GM19035 (cell line): ENCODE results near the gene MESD.
A peak's percentile ranks its signal among the peaks of the same experiment; 100 is the strongest.

ENCODE experiments used
- ATAC-seq: cut with Tn5 transposase; IDR thresholded peaks from one replicate; pipeline ENCODE4 v1.9.1; 2021; ENCODE audit not compliant: unreplicated experiment

MESD gene

DNA sequence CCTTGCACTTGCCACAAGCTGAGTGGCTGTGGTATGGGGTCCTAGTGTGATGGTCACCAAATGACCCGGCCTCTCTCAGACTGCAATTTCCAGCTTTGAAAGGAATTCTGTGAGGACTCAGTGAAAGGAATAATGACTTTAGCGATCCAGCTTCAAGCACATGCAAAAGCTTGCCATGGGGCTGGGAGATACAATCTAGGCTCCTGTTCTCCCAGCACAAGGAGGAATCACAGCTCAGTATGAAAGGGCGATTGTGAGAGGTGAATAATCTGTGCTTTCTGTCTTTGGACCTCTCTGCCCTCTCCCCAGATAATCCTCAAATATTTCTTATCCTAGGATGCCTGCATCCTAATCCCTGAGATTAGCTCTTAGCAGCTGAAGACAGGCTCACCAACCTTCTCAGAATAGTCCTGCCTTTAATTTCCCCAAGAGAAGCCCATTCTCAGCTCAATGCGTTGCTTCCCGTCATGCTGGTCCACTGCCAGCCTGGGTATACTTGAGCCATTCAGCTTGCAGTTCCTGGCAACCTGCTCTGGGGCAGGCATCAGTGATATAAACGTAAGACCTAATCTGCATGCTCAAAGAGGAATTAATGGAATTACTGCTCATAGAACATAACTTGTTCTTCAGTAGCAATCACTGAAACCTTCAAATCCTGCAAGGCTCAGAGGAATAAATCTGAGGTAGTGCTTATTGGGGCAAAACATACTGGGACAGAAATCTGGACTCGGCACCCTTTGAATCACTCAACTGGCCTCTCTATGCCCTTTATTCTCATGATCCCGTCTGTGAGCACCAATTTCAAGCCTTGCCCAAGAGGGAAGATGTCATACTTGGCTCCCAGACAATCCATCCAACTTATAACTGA, 26.2 kb upstream of the MESD start:
- ATAC-seq = no peak

DNA sequence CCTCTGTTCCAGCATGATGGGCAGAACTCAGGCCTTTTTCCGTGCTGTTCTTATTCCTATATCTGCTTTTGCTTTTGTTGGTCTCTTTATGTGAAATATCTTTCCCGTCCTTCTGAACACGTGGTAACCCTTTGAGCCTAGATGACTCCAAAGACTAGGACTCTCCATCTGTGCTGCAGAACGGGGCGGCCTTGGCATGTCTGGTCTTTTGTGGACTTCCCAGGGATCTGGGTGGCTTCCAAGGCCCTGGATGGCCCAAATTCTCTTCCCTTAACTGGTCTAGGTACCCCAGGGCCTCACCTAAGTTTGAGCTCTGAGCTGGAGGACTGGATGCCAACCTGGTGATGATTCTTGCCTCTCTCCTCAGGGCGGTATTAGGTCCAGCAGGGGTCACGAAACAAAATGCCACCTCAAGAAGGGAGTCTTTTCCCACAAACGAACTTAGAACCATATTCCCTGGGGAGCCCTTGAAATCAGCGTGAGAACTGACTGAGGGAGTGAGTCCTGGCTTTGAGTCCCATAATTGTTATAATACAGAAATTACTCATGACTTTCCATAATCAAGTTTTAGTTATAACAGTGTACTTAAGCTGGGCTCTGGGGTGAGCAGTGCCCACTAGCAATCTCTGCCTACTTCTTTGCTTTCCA, 25.0 kb upstream of the MESD start:
- no peak for ATAC-seq

DNA sequence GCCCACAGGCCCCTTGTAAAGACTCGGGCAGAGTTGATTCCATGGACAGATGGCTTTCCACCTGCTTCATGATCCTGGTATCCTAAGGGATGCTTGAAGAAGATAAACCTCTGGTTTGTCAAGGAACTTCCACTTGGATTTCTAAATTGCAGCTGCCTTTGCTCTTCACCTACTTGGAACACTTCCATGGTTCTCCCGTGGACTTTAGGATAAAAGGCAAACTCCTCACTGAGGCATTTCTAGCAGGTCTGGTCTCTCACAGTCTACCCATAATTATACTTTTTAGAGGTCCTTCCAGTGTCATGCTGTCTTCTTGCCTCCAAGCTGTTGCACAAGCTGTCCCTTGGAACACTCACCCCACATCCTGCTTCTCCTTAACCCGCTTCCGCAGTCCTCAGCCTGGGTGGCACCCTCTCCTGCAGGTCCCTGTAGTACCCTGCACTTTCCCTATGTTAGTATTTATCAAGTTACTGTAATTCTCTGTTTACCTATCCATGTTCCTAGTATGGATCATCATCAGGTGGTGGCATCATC, 23.8 kb upstream of the MESD start:
- no peak for ATAC-seq

DNA sequence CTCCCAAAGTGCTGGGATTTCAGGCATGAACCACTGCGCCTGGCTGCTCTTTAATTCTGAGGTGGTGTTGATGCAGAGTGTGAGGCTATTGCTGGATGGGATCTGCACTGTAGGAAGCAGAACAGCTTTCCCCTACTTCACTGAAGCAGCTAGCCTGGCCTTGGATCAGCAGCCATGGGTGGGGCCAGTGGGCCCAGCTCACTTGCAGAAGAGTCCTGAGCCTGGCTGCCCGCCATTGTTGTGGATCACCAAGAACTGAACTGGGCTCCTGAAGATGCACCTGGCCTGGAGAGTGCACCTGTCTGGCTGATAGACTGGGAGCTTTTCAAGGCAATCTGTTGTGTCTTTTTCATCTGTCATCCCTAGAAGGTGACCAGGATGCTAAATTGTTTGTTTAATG, 23.0 kb upstream of the MESD start:
- no peak for ATAC-seq

DNA sequence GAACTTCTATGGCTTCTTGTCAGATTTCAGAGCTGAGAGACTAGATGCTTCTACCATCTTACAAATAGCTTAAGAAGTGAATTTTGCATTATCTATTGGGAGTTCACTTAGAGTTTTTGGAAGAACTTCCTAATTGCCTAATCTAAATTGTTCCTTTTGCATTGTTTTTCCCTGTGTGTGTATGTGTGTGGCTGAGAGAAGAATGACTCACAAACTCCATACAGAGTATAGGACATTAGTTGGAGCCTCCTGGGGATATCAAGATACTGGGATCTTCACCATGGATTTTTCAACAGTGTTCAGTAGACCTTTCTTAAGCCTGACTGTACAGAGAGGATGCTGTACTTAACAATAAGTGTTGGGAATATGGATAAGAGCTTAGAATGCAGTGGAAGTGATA, 22.0 kb upstream of the MESD start:
- no peak for ATAC-seq

DNA sequence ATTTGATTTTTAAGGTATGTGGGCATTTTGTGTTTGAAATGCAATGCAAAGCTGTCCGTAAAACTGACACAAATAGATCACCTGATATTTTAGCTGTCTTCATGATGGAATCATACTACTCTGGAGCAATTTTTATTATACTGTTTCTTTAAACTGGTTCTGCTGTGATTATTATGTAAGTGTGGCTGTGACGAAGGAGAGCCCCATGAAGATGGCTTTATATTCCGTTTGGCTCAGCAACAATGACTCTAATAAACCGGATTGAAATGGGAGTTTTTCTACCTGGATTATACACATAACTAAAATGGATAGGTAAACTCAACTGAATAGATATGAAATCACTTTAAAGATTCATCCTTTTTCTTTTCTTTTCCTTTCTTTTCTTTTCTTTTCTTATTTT, 20.5 kb upstream of the MESD start:
- no peak for ATAC-seq

DNA sequence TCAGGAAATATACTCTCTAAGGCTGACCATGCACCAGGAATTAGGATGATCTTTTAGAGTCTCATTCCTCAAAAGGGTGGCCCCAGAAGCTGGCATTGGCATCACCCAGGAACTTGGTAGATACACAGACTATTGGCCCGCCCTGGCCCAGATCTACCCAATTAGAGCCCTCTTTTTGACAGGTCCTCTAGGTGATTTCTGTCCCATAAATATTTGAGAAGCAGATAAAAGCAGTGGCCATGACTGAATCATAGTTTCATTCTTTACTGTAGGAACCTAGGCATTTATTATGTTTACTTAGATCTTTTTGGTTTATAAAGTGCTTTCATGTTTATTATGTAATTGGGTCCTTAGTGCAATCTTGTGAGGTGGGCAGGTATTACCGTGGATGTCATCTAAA, 18.7 kb upstream of the MESD start:
- ATAC-seq = no peak

DNA sequence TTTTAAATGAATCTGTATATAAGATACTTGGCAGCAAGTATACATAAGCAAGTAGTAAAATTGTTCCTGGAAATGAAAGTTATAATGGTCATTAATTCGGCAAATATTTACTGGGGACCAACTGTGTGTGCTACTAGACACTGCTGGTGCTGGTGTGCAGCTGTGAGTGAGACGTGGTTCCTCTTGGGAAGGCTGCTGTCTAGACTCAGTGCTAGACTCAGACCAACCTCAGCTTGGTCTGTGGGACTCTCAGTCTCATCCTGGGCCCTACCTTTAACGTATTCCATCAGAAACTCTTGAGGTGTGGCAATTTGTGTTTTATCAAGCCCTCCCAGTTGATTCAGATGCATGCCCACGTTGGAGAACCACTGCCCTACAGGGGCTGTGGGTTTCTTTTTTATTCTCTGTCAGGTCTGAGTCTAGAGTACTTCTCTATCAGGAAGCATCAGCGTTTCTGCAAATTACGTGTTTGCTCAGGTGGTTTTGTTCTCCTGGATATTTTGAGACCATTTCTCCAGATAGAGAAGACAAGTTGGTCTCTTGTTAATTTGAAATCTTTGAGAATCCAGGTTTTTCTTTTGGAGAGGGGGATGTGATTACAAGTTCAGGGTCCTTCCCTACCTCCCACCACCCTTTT, 17.9 kb upstream of the MESD start:
- ATAC-seq = no peak

DNA sequence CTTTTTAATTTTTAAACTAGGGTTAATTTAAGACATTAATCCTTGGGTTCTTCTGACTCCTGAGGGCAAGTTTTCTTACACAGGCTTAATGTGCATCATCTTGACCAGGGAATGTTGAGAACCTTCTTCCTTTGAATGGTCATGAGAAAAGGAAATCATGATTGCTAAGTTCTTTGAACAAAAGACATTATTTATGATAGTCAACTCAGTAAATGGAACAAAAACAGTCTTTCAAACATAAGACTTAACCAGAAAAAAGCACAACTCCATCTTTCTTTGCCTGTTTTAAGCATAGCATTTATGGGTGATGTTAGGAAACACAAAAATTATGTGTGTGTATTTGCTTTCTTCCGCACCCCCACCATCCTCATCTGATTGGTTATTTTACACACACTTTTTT, 16.5 kb upstream of the MESD start:
- no peak for ATAC-seq

DNA sequence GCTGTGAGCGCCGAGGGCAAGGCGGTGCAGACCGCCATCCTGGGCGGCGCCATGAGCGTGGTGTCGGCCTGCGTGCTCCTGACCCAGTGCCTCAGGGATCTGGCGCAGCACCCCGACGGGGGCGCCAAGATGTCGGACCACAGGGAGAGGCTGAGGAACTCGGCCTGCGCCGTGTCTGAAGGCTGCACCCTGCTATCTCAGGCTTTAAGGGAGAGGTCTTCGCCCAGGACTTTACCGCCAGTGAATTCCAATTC, 13.4 kb upstream of the MESD start:
- ATAC-seq = no peak

DNA sequence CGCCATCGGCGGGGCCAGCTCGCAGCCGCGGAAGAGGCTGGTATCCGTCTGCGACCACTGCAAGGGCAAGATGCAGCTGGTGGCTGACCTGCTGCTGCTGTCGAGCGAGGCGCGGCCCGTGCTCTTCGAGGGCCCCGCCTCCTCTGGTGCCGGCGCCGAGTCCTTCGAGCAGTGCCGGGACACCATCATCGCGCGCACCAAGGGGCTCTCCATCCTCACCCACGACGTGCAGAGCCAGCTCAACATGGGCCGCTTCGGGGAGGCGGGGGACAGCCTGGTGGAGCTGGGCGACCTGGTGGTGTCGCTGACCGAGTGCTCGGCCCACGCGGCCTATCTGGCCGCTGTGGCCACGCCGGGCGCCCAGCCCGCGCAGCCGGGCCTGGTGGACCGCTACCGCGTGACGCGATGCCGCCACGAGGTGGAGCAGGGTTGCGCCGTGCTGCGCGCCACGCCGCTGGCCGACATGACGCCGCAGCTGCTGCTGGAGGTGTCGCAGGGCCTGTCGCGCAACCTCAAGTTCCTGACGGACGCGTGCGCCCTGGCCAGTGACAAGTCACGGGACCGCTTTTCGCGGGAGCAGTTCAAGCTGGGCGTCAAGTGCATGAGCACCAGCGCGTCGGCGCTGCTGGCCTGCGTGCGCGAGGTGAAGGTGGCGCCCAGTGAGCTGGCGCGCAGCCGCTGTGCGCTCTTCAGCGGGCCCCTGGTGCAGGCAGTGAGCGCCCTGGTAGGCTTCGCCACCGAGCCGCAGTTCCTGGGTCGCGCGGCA, 12.9 kb upstream of the MESD start:
- no peak for ATAC-seq

DNA sequence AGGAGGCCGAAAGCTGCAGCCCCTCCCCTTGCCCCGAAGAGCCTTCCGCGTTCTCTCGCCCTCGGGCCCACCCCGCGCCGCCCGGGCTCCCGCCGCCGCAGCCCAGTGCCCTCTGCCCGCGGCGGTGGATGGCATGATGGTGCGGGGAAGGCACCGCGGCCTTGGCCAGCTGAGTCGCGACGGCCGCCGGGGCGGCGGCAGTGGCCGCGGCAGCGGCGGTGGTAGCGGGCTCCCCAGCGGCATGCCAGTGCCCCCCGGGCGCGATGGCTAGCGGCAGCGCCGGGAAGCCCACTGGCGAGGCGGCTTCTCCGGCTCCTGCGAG, 12.4 kb upstream of the MESD start:
- ATAC-seq = no peak

DNA sequence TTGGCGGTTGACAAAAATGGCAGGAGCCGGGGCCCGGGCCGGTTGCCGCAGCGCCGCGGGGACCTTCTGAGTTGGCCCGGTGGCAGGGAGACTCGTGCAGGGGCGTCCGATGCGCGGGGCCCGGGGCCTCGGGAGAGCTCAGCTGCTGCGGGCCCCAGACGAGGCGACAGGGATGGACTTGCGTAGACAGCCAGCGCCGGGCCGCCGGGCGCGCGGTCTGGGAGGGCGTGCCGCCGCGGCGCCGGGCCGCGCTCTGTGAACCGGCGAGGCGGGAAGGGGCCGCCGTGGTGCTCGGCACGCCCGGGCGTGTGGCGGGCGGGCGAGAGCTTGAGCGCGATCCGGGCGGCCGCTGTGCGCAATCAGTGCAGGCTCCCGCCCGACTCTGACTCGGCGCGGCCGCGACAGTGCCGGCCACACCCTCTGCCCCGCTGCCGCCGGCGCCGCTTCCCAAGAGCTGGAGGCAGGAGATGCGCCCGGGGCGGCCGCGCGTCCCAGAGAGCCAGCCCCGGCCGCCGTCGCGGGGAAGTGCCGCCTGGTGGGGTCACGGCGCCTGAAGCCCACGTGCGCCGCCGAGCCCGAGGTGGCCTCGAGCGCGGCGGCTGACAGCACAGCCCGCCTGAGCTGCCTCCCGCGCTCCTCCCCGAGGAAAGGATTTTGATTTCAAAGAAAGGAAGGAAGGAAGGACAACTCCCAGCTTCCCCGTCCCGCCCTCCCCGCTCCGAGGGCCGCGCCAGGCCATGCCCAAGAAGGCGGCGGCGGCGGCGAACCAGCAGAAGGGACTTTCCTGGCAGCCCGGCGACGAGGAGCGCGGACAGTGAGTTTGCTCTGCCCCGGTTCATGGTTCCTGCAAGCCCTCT, 11.8 kb upstream of the MESD start:
- peak; percentile 35 for ATAC-seq

DNA sequence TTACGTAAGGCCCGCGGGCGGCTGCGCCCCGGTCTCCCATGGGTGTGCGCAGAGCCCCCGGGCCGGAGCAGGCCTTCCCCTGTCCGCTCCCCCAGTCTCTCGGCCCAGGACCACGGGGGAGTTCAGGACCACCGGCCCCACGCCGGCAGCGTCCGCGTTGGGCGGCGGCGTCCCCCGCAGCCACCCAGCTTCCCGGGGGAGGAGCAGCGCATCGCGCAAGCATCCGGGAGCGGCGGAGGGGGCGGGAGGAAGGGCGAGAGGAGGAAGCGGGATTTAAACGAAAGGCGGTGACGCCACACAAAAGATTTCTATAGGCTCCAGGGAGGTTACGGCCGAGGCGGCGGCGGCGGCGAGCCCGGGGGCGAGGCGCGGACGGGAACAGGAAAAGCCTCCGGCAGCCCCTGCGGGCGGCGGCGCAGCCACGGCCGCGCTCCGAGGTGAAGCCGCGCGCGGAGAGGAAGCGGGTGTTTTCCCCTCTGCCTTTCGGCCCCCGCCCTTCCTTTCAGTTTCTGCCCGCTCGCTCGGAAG, 11.1 kb upstream of the MESD start, which contains the start of gene TLNRD1:
Gene TLNRD1, plus strand, starts transcription at position 300 of the 528 bp plus-strand sequence. CDS start 1,349 bp downstream, outside the sequence.
- peak; percentile 57 for ATAC-seq

DNA sequence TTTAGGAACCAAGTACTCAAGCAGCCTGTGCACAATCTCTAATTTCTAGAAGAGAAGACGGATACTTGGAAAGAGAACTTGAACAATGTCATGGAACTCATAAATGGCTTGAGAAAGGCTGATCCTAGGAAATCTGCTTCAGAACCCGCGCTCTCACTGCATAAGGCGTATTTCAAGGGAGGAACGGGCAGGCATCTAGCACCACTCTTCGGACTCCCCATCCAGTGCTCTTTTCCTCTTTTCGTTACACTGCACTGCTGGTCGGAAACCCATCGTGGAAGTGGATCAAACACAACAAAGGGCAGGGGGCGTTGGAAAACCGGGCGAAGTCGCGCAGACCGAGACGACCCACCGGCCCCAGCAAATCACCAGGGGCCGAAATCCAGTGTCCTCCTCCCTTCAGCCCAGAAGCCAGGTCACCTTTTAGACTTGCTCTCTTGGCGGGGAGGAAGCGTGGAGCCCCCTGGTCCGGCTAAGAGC, 10.6 kb upstream of the MESD start:
- ATAC-seq = no peak

DNA sequence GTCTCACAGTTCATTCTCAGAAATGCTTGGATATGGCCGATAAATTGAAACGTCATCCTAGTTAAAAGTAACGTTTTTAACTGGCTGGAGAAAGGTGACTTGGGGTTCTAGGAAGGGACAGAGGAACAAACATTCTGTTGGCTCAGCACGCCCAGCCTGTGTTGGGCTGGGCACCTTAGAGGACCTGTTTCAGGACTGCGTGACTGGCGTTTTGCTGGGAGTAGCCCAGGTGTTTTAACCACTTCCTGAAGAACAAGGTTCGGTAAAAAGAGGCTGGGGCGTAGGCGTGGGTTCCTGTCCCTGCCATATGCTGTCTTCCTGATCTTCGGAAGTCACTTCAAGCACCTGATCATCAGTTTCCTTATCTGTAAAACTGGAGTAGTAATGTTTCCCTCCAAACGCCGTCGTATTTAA, 10.0 kb upstream of the MESD start:
- ATAC-seq = no peak

DNA sequence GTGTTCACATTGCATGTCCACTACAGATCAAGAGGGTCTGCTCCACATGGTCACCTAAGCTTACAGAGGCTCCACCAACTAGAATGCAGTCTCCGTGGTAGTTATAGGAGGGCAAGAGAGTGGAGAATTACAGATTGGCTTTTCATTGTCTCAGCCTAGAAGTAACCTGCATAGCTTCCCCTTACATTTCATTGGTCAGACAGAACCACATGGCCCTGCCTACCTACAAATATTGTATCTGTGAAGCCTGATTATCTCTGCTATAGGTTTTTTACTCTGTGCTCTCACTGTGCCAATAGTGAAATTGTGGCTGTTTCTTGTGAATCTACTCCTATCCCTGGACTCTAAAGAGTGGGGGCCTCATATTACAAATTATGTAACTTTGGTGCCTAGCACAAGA, 8.6 kb upstream of the MESD start:
- no peak for ATAC-seq

DNA sequence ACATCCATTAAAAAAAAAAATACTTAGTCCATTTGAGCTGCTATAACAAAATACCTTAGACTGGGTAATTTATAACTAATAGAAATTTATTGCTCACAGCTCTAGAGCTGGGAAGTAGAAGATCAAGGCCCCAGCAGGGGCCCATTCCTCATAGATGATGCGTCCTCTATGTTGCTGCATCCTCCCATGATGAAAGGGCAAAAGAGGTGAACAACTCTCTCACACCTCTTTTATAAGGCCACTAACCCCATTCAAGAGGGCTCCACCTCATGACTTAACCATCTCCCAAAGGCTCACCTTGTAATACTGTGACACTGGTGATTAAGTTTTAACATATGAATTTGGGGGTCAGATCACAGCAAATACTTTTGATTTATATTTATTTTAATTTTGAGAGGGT, 8.1 kb upstream of the MESD start:
- no peak for ATAC-seq

DNA sequence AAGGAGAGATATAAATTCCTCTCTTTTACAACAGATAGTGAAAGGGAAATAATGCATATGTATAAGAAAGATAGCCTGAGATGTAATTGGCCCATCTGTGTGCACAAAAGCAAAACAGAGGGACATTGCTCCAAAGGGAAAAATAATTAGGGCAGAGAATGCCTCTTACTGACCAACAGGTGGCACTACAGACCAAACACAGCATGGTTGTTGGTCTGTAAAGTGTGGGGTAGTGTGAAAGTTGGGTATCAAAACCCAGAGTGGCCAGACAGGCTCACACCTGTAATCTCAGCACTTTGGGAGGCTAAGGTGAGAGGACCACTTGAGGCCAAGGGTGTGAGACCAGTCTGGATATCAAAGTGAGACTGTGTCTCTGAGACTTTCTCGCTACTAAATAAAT, 6.6 kb upstream of the MESD start:
- ATAC-seq = no peak

DNA sequence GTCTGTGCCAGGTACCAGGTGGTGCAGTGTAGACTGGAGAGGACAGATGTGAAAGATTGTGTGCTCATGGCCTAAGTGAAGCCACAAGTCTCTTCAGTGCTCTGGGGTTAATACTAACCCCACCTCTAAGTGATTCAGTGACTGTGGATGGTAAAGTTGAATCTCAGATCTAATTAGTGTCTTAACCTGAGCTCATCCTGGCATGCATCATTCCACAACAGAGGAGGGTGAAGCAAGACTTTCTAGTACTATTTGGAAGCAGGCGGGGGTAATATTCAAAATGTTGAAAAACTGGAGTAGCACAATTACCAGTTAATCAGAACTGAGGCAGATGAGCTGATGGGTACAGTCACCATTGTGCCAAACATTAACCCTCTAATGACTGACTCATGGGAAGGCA, 2.8 kb upstream of the MESD start:
- no peak for ATAC-seq
